ENCODE measurements around the gene UGT1A7. TPM values are rescaled to one million over a fixed set of nuclear protein-coding genes. Genes with fewer than 3 reads are reported as not detected.

Gene UGT1A7
- total RNA-seq, 1 donor from 2014 or later = not detected

DNA sequence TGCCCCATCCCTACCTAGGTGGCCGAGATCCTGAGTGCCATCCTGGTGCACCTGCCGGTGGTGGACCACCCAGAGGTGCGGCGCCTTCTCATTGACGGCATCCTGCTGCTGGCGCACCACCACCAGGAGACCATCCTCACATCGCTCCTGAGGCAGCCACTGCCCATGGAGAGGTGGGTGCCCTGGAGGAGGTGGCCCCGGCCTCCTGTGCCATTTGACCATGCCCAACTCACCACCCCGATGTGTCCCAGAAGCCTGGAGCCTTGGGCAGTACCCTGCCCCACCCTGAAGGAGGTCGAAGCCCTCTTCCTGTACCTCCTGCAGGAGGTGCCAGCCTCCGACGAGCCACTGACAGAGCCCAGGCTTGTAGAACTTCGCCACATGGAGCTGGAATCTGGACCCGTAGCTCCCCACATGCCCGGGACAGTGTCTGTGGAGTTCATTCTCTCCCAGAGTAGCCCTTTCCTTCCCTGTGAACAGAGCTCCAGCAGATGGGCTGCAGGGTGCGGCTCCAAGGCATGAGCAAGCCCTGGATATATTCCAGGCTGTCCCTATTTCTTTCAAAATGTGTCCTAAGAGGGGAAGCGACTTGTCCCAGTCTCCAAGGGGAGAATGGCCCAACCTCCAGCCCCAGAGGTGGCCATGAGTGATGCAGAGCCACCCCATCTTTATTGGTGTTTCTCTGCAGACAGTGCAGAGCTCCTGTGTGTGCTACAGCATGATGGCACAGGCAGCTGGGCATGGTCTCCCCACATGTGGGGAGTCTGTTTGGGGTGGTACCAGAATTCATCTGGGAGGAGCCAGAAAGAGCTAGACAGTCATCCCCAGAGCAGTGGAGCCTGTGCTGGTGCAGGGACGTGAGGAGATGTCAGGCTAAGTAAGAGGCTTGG lies 138.4 kb downstream of the UGT1A7 start:
- no peak for DNase-seq

DNA sequence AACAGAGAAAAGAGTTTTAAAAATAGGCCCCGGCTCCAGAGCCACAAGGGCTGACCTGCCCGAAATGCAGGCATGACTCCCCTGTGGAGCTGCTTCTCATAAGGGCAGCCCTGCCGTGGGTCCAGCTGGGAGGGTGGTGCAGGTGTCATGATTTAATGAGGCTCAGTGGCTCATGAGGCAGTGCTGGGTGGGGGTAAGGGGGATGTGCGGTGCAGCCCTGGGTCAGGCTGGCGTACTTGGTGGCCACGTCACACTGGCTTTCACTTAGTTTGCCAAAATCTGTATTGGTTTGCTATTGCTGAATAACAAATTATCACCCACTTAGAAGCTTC lies 139.0 kb downstream of the UGT1A7 start:
- no peak for DNase-seq

DNA sequence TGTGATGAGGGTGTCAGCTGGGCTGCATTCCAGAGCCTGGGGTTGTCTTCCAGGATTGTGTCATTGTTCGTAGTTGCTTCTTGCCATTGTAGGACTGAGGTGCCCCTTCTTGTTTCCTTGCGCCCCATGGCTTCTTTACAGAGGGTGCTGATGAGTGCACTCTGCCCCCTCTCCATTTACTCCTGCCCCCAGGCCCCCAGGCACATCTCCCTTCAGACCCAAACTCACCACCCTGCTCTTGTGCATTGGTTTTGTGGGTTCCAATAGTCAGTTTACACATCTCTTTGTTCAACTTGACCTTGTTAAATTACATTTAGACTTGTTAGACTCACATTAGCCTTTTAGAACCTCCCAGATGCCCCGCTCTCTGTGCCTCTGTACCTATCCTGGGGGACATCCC lies 139.5 kb downstream of the UGT1A7 start:
- DNase-seq = no peak

DNA sequence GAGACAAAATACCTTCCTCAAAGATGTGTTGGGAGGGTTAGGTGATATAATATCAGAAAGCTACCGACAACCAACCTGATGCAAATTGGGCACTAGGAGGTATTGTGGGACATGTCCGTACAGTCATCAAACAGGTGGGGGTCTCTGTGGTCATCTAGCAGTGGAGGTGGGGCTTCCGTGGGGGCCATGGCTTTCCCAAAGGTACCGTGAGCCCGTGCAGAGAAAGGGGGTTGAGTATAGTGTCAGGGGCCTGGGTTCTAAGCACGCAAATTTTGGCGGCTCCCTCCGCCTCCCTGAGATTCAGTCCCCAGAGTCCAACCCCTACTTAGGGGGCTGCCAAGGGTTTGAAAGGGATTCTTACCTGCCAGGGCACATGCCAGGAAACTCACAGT lies 140.0 kb downstream of the UGT1A7 start:
- DNase-seq = no peak

DNA sequence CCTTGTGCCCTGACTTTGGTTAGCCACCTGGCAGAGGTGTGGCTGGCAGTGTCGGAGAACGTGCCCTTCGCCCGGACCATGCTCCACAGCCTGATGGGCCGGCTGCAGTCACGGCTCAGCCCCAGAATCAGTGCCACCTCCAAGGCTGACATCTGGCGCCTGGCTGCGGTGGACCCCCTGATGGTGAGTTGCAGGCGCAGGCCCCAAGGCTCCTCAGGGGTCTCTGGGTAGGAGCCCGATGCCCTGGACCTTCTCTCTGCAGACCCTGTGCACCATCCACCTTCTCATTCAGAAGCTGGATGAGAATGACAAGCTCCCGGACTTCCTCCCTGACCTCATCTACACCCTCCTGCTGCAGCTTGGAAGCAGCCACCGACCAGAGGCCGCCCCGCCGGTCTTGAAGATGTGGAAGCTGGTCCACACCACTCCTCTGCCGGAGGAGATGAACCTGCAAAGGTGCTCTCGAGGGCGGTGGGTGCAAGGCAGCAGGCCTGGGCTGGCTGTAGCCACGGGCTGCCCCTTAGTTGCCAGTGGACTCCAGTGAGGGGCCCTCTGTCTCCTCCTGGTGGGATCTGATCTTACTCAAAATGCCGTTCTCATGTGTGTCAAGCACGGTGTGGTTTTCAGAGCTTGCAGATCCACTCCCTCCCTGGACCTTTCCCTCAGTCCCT lies 140.5 kb downstream of the UGT1A7 start:
- DNase-seq = no peak

Other genes with a start within 250 kb of the UGT1A7 start
- 14.7 TPM for gene USP40, start 115.1 kb upstream of the UGT1A7 start, total RNA-seq
- gene UGT1A8, start 64.3 kb upstream of the UGT1A7 start, total RNA-seq = not detected
- gene UGT1A10, start 45.5 kb upstream of the UGT1A7 start, total RNA-seq = not detected
- gene UGT1A9, start 10.0 kb upstream of the UGT1A7 start, total RNA-seq = not detected
- not detected for gene UGT1A6, start 11.0 kb downstream of the UGT1A7 start, total RNA-seq
- gene UGT1A5, start 31.0 kb downstream of the UGT1A7 start, total RNA-seq = not detected
- gene UGT1A4, start 36.8 kb downstream of the UGT1A7 start, total RNA-seq = not detected
- gene UGT1A3, start 47.1 kb downstream of the UGT1A7 start, total RNA-seq = not detected
- not detected for gene UGT1A1, start 78.4 kb downstream of the UGT1A7 start, total RNA-seq
- not detected for gene MROH2A, start 96.4 kb downstream of the UGT1A7 start, total RNA-seq
- gene HJURP, start 172.6 kb downstream of the UGT1A7 start, total RNA-seq = 1.9 TPM
- gene TRPM8, start 235.5 kb downstream of the UGT1A7 start, total RNA-seq = 0.47 TPM

All from occipital lobe (tissue), 2 donors.